ENCODE measurements around the gene ZNF70. TPM values are rescaled to one million over a fixed set of nuclear protein-coding genes. Genes with fewer than 3 reads are reported as not detected.
A peak's percentile ranks its signal among the peaks of the same experiment; 100 is the strongest.

Gene ZNF70
- total and polyA plus RNA-seq, 8 donors = 0.77 to 4.3 (median 2.4) TPM

GRCh38 chr22:23751441-23751996 is 607 bp upstream of the ZNF70 start:
- intact Hi-C loops (cut with DNase I) = no loop called here
- Histone ChIP-seq H3K4me3 (peak overlapping the region; percentile 58 to 78 (median 66)), H3K36me3 (no peaks in the 10 kb centered on the region), H3K9me3 (no peaks in the 10 kb centered on the region), H3K27me3 (no peaks in the 10 kb centered on the region), H3K27ac (peak overlapping the region; percentile 81 to 93 (median 92)), H3K4me1 (peaks cover 0 to 6% (median 5%) of the 10 kb centered on the region in 3 donors)
- no peak for FAIRE-seq
- WGBS, 2 donors = 8 to 11% methylated on average over 22 of the region's 22 CpGs
- peak in 2 of 6 donors; percentile 62 to 66 for DNase-seq
- ATAC-seq = peak; percentile 23 to 44 (median 32)
- no peak for TF ChIP-seq CTCF (IDR thresholded peaks at IDR 0.05)

GRCh38 chr22:23750367-23750713 is 572 bp downstream of the ZNF70 start:
- WGBS, 2 donors = 18 to 22% methylated on average over 5 of the region's 5 CpGs
- DNase-seq (no peak), FAIRE-seq (no peak), ATAC-seq (peak in 3 of 4 donors; percentile 0 to 2 (median 1))
- no peaks in the 10 kb centered on the region for H3K9me3 ChIP-seq
- H3K36me3 ChIP-seq = no peaks in the 10 kb centered on the region
- intact Hi-C loops (cut with DNase I) = no loop called here
- H3K27ac ChIP-seq = peak overlapping the region; percentile 71 to 93 (median 86)
- peaks cover 0 to 6% (median 5%) of the 10 kb centered on the region in 3 donors for H3K4me1 ChIP-seq
- H3K27me3 ChIP-seq = no peaks in the 10 kb centered on the region
- peak overlapping the region; percentile 58 to 78 (median 66) for H3K4me3 ChIP-seq
- no peak for TF ChIP-seq CTCF (IDR thresholded peaks at IDR 0.05)

GRCh38 chr22:23749841-23750301 is 1.0 kb downstream of the ZNF70 start:
- Histone ChIP-seq H3K36me3 (no peaks in the 10 kb centered on the region), H3K9me3 (no peaks in the 10 kb centered on the region), H3K4me3 (peak overlapping the region in 3 of 4 donors; percentile 58 to 78 (median 63)), H3K27me3 (no peaks in the 10 kb centered on the region), H3K27ac (peak overlapping the region in 3 of 4 donors; percentile 71 to 93 (median 92)), H3K4me1 (peaks cover 0 to 6% (median 5%) of the 10 kb centered on the region in 3 donors)
- peak in 2 of 4 donors; percentile 3 to 9 for ATAC-seq
- intact Hi-C loops (cut with DNase I) = no loop called here
- WGBS, 2 donors = 38 to 40% methylated on average over 12 of the region's 12 CpGs
- no peak for TF ChIP-seq CTCF (IDR thresholded peaks at IDR 0.05)
- no peak for FAIRE-seq
- DNase-seq = no peak

GRCh38 chr22:23745791-23746190 is 5.1 kb downstream of the ZNF70 start:
- H3K27me3 ChIP-seq = no peaks in the 10 kb centered on the region
- no peak overlapping the region for H3K4me3 ChIP-seq
- WGBS, 2 donors = 14 to 25% methylated on average over 6 of the region's 6 CpGs
- peak in 1 of 6 donors; percentile 35 for DNase-seq
- no peak overlapping the region for H3K27ac ChIP-seq
- intact Hi-C loops (cut with DNase I) = no loop called here
- peaks cover 0 to 18% (median 0%) of the 10 kb centered on the region in 3 donors for H3K36me3 ChIP-seq
- TF ChIP-seq CTCF (IDR thresholded peaks at IDR 0.05) = no peak
- no peak for FAIRE-seq
- peaks cover 0 to 6% (median 5%) of the 10 kb centered on the region in 3 donors for H3K4me1 ChIP-seq
- no peaks in the 10 kb centered on the region for H3K9me3 ChIP-seq
- ATAC-seq = peak in 3 of 4 donors; percentile 24 to 64 (median 39)

GRCh38 chr22:23744485-23744884 is 6.4 kb downstream of the ZNF70 start:
- Histone ChIP-seq H3K27me3 (no peaks in the 10 kb centered on the region), H3K4me3 (no peak overlapping the region), H3K9me3 (no peaks in the 10 kb centered on the region), H3K27ac (no peak overlapping the region), H3K4me1 (peaks cover 0 to 1% (median 0%) of the 10 kb centered on the region in 3 donors), H3K36me3 (peaks cover 0 to 18% (median 0%) of the 10 kb centered on the region in 3 donors)
- intact Hi-C loops (cut with DNase I) = no loop called here
- FAIRE-seq = no peak
- no peak for DNase-seq
- 95 to 97% methylated on average over 14 of the region's 14 CpGs for WGBS, 2 donors
- TF ChIP-seq CTCF (IDR thresholded peaks at IDR 0.05) = no peak
- ATAC-seq = no peak
